Transverse colon (tissue), 3 donors: ENCODE results near the gene CEMIP2.

Experiments
- CTCF ChIP-seq, 5 experiments: fragments of 200-600 bp in 3 of 5; fragments of 450-650 bp in 2 of 5; sonication (generic) in 3 of 5; IDR thresholded peaks; 1 replicate in 2 of 5; 2 replicates in 3 of 5; pipeline ENCODE4 v1.5.1; 2016 to 2017; ENCODE audit warnings: antibody characterized with exemption in 5 of 5, inconsistent platforms in 3 of 5, mild to moderate bottlenecking in 2 of 5, moderate library complexity in 1 of 5
- POLR2A ChIP-seq: fragments of 450-650 bp; IDR thresholded peaks from one replicate; pipeline ENCODE4 v1.6.1; 2016; ENCODE audit warnings: antibody characterized with exemption, mild to moderate bottlenecking, moderate library complexity

DNA sequence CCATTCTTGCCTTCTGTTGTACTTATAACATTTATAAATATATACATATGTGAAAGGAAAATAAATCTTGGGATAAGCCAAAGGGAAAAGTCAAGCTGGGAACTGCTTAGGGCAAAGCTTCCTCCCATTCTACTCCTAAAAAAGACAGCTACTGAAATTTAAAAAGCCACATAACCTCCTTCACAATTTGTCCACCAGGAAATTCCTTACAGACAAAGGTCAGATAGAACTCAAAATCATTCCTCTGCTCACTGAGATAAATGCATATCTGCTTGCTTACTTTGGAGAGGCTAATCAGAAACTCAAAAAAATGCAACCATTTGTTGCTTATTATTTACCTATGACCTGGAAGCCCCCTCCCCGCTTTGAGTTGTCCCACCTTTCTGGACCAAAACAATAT, 112.5 kb downstream of the CEMIP2 start:
- TF ChIP-seq POLR2A, result no peak
- no peak for TF ChIP-seq CTCF (IDR thresholded peaks at IDR 0.05)
